Skeletal muscle cell (primary cell): Measurements from ENCODE around the gene CENPT.

Experiments used
- DNase-seq: peaks from one replicate; pipeline ENCODE4 v3.0.0-alpha.2; 2010; ENCODE audit warnings: low read depth
- H3K4me3 ChIP-seq: 2 replicates; pipeline ENCODE4 v1.5.1; 2011; ENCODE audit warnings: low read depth, mild to moderate bottlenecking, control low read depth, low read length, moderate library complexity

The CENPT gene

GRCh38 chr16:67782567-67783352 lies 64.7 kb downstream of the CENPT start:
- no peak overlapping the region for H3K4me3 ChIP-seq

GRCh38 chr16:67781565-67781921 lies 66.0 kb downstream of the CENPT start:
- no peak for DNase-seq
- H3K4me3 ChIP-seq, result no peak overlapping the region

More at GRCh38 chr16:67782567-67783352, 64.7 kb downstream of the CENPT start:
- DNase-seq, result no peak

DNA sequence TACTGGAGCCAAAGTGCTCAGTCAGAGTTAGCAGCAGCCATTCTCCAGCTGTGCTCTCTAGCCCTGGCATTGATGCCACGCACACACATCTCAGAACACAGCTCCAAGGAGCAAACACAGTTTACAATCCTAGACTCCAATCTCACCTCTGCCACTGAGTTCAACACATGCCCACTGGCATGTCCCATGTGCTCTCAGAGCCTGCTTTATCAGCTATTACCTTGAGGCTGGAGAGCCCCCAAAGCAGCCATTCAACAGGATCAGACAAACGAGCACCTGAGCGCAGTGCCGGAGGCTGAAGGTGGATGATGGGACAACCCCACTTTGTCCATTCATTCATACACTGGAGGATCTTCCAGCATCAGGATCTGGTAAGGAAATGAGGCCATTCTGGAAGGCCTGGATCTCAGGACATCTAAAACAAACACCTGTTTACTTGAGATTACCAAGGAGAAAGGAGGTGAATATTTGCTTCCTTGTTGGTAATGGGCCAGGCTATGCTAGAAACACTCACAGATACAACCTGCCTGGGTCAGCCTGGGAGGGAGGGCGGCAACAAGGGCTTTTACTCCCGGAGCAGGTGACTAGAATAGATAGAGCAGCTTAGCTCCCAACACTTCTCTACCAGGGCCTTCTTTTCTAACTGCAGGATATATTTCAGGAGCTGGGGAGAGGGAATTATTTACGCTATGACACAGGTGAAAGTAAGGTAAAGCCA lies 66.5 kb downstream of the CENPT start:
- no peak overlapping the region for H3K4me3 ChIP-seq
- no peak for DNase-seq

- no peak for DNase-seq
- H3K4me3 ChIP-seq, result no peak overlapping the region
Observed at GRCh38 chr16:67779256-67780014, 68.1 kb downstream of the CENPT start.
